OCI-LY7 (cell line): ENCODE results near the gene TMEM30B.

Experiments used
- CTCF ChIP-seq: fragments of 200-600 bp; sonication (generic); conservative IDR thresholded peaks from 2 replicates; pipeline ENCODE4 v1.5.1; 2014; ENCODE audit warnings: mild to moderate bottlenecking, antibody characterized with exemption, low read length, moderate library complexity, mixed read lengths
- EZH2phosphoT487 ChIP-seq: fragments of 200-600 bp; sonication (generic); IDR thresholded peaks from 2 replicates; pipeline ENCODE4 v1.6.1; 2018; ENCODE audit warnings: low read depth, borderline replicate concordance, mild to moderate bottlenecking, mixed run types, antibody characterized with exemption, low read length, moderate library complexity, mixed read lengths

- TF ChIP-seq EZH2phosphoT487: no peak
- TF ChIP-seq CTCF: no peak
Measured at GRCh38 chr14:61285364-61285763, 4.2 kb upstream of the TMEM30B start.
